Upper lobe of right lung (tissue), 1 donor: ENCODE measurements around the gene SLC39A11. TPM values are rescaled to one million over a fixed set of nuclear protein-coding genes. Genes with fewer than 3 reads are reported as not detected.

Source experiments
- ATAC-seq: fragments of 200-7000 bp; cut with Tn5 transposase; one replicate; pipeline ENCODE4 v1.9.1; 2020; ENCODE audit warnings: mild to moderate bottlenecking, moderate library complexity
- DNase-seq: peaks from one replicate; pipeline ENCODE4 v3.0.0-alpha.2; 2020
- H3K27ac ChIP-seq: fragments of 200-600 bp; one replicate; pipeline ENCODE4 v1.8.0; 2022
- H3K27me3 ChIP-seq: fragments of 200-600 bp; one replicate; pipeline ENCODE4 v1.8.0; 2022; ENCODE audit warnings: mild to moderate bottlenecking
- H3K36me3 ChIP-seq: fragments of 200-600 bp; one replicate; pipeline ENCODE4 v1.8.0; 2022
- H3K4me1 ChIP-seq: fragments of 200-600 bp; one replicate; pipeline ENCODE4 v1.8.0; 2022
- H3K4me3 ChIP-seq: fragments of 200-600 bp; one replicate; pipeline ENCODE4 v1.8.0; 2022; ENCODE audit warnings: mild to moderate bottlenecking
- H3K9me3 ChIP-seq: fragments of 200-600 bp; one replicate; pipeline ENCODE4 v1.8.0; 2022
- CTCF ChIP-seq: fragments of 200-600 bp; IDR thresholded peaks from one replicate; pipeline ENCODE4 v1.8.0; 2022; ENCODE audit warnings: antibody characterized with exemption
- intact Hi-C: fragments of 100-400 bp; cut with DNase I; formaldehyde crosslinking; loops from one replicate; pipeline ENCODE4 v1.11.0; 2022
- total RNA-seq: library from RNA; stranded (reverse); fragmentation: NEBNext Ultra II Directional; extraction: Animal tissue kit (Norgen Biotek cat#: 25700); gene quantifications from one replicate; pipeline ENCODE4 v1.2.1, GENCODE V29; 2021
- donor health status: DM: no; HTN: yes; CAD: no; lungs with severe emphysema.

Gene SLC39A11
- total RNA-seq, 1 donor from 2014 or later, result 33.7 TPM

GRCh38 chr17:72810991-72811508 is 281.4 kb downstream of the SLC39A11 start:
- no peaks in the 10 kb centered on the region for H3K27me3 ChIP-seq
- TF ChIP-seq CTCF, result no peak
- intact Hi-C loops, result no loop called here
- no peaks in the 10 kb centered on the region for H3K36me3 ChIP-seq
- no peak overlapping the region for H3K4me3 ChIP-seq
- ATAC-seq, result no peak
- DNase-seq, result no peak
- H3K9me3 ChIP-seq, result no peaks in the 10 kb centered on the region
- no peak overlapping the region for H3K27ac ChIP-seq
- no peaks in the 10 kb centered on the region for H3K4me1 ChIP-seq

- Histone ChIP-seq H3K36me3 (no peaks in the 10 kb centered on the region), H3K27me3 (no peaks in the 10 kb centered on the region), H3K4me1 (no peaks in the 10 kb centered on the region), H3K4me3 (no peak overlapping the region), H3K27ac (no peak overlapping the region), H3K9me3 (no peaks in the 10 kb centered on the region)
- TF ChIP-seq CTCF, result no peak
- intact Hi-C loops, result no loop called here
- ATAC-seq (no peak), DNase-seq (no peak)
Measured at GRCh38 chr17:72806011-72806410, 286.5 kb downstream of the SLC39A11 start.

- ATAC-seq, result no peak
- TF ChIP-seq CTCF, result no peak
- no peaks in the 10 kb centered on the region for H3K36me3 ChIP-seq
- H3K9me3 ChIP-seq, result no peaks in the 10 kb centered on the region
- no peaks in the 10 kb centered on the region for H3K27me3 ChIP-seq
- no peak for DNase-seq
- no peak overlapping the region for H3K27ac ChIP-seq
- H3K4me3 ChIP-seq, result no peak overlapping the region
- intact Hi-C loops, result no loop called here
- no peaks in the 10 kb centered on the region for H3K4me1 ChIP-seq
Measured at GRCh38 chr17:72804949-72805707, 287.4 kb downstream of the SLC39A11 start.

- Histone ChIP-seq H3K27me3 (no peaks in the 10 kb centered on the region), H3K4me1 (no peaks in the 10 kb centered on the region), H3K4me3 (no peak overlapping the region), H3K9me3 (peaks cover 5% of the 10 kb centered on the region), H3K27ac (no peak overlapping the region), H3K36me3 (no peaks in the 10 kb centered on the region)
- ATAC-seq, result no peak
- no peak for DNase-seq
- no peak for TF ChIP-seq CTCF
- intact Hi-C loops, result no loop called here
Measured at GRCh38 chr17:72802726-72803125, 289.8 kb downstream of the SLC39A11 start.

- Histone ChIP-seq H3K27me3 (no peaks in the 10 kb centered on the region), H3K36me3 (no peaks in the 10 kb centered on the region), H3K9me3 (peaks cover 10% of the 10 kb centered on the region), H3K4me3 (no peak overlapping the region), H3K4me1 (no peaks in the 10 kb centered on the region), H3K27ac (no peak overlapping the region)
- intact Hi-C loops, result no loop called here
- DNase-seq (no peak), ATAC-seq (no peak)
- TF ChIP-seq CTCF, result no peak
Measured at GRCh38 chr17:72797142-72797541, 295.3 kb downstream of the SLC39A11 start.
